Central memory CD4-positive, alpha-beta T cell (primary cell): ENCODE measurements around the gene IL1RN.
"Not testable (repeated sequence)": the region's sequence is repeated elsewhere in the genome, so short reads cannot be mapped to it uniquely, and the experiment has no call there.

ENCODE experiments used
- DNase-seq: peaks from one replicate; pipeline ENCODE4 v3.0.0; 2022
- total RNA-seq, 3 experiments: gene quantifications; one replicate each; lab custom pipeline; 2026; lab: John Stamatoyannopoulos, UW

The IL1RN gene
- 0 to 1.1 (median 0.39) reads per million in 3 experiments for total RNA-seq

- no peak for DNase-seq
Observed at GRCh38 chr2:113126845-113127645, at the start of gene IL1RN. TSS of gene IL1RN (plus strand) at chr2:113127598. CDS start at chr2:113127625, 27 bp downstream.

GRCh38 chr2:113077921-113078320, 49.5 kb upstream of the IL1RN start:
- no peak for DNase-seq

GRCh38 chr2:113078350-113078839, 49.0 kb upstream of the IL1RN start:
- no peak for DNase-seq

- DNase-seq = no peak
Observed at GRCh38 chr2:113079131-113079530, 48.3 kb upstream of the IL1RN start.

GRCh38 chr2:113080134-113080533, 47.3 kb upstream of the IL1RN start:
- peak; percentile 19 for DNase-seq

GRCh38 chr2:113081488-113082210, 45.7 kb upstream of the IL1RN start:
- no peak for DNase-seq

GRCh38 chr2:113083296-113083695, 44.1 kb upstream of the IL1RN start:
- no peak for DNase-seq

- no peak for DNase-seq
Observed at GRCh38 chr2:113084249-113085000, 43.0 kb upstream of the IL1RN start.

GRCh38 chr2:113085542-113085941, 41.9 kb upstream of the IL1RN start:
- DNase-seq = no peak

- no peak for DNase-seq
Observed at GRCh38 chr2:113088213-113088992, 39.0 kb upstream of the IL1RN start.

- DNase-seq = no peak
Observed at GRCh38 chr2:113089916-113090315, 37.5 kb upstream of the IL1RN start.

GRCh38 chr2:113091231-113091896, 36.0 kb upstream of the IL1RN start:
- DNase-seq = no peak

- DNase-seq = no peak
Observed at GRCh38 chr2:113092864-113093612, 34.4 kb upstream of the IL1RN start.

- no peak for DNase-seq
Observed at GRCh38 chr2:113093613-113093977, 33.8 kb upstream of the IL1RN start.

GRCh38 chr2:113096306-113096705, 31.1 kb upstream of the IL1RN start:
- DNase-seq = not testable (repeated sequence)

- DNase-seq = not testable (repeated sequence)
Observed at GRCh38 chr2:113096842-113097618, 30.4 kb upstream of the IL1RN start.

- DNase-seq = peak; percentile 19
Observed at GRCh38 chr2:113098041-113098440, 29.4 kb upstream of the IL1RN start.

GRCh38 chr2:113098532-113098931, 28.9 kb upstream of the IL1RN start:
- DNase-seq = no peak

GRCh38 chr2:113102133-113102532, 25.3 kb upstream of the IL1RN start:
- DNase-seq = no peak

- no peak for DNase-seq
Observed at GRCh38 chr2:113103277-113103676, 24.1 kb upstream of the IL1RN start.
